ENCODE measurements around the gene FIZ1.
"Not testable (repeated sequence)": the region's sequence is repeated elsewhere in the genome, so short reads cannot be mapped to it uniquely, and the experiment has no call there.

Gene FIZ1

DNA sequence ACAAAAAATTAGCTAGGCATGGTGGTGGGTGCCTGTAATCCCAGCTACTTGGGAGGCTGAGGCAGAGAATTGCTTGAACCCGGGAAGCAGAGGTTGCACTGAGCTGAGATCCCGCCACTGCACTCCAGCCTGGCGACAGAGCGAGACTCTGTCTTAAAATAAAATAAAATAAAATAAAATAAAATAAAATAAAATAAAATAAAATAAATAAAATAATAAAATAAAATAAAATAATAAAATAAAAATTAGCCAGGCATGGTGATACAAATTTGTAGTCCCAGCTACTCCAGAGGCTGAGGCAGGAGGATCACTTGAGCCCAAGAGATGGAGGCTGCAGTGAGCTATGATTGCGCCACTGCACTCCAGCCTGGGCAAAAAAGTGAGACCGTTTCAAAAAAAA lies 25.4 kb downstream of the FIZ1 start:
- DNase-seq (ENCODE audit: low spot score) = not testable (repeated sequence)

DNA sequence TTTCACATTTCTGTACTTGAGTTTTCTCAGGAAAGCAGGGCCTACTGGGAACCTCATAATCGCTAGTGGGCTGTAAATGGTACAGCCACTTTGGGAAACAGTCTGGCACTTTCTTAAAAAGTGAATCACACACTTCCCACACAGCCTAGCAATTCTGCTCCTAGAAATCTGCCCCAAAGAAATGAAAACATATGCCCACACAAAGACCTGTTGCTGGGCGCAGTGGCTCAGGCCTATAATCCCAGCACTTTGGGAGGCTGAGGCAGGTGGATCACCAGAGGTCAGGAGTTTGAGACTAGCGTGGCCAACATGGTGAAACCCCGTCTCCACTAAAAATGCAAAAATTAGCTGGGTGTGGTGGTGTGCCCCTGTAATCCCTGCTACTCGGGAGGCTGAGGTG lies 29.8 kb downstream of the FIZ1 start:
- not testable (repeated sequence) for DNase-seq (ENCODE audit: low spot score)

DNA sequence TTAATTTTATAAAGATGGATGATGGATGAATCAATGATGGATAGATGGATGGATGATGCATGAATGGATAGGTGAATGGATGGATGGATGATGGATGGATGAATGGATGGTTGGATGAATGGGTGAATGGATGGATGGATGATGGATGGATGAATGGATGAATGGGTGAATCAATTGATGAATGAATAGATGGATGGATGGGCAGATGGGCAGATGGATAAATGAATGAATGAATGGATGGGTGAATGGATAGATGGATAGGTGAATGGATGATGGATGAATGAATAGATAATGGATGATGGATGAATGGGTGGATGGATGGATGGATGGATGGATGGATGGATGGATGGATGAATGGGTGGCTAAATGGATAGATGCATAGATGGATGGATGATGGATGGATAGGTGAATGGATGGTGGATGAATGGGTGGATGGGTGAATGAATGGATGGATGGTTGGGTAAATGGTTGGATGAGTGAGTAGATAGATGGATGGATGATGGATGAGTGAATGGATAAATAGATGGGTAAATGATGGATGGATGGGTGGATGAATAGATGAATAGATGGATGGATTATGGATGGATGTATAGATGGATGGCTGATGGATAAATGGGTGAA lies 31.5 kb downstream of the FIZ1 start:
- DNase-seq (ENCODE audit: low spot score) = no peak

DNA sequence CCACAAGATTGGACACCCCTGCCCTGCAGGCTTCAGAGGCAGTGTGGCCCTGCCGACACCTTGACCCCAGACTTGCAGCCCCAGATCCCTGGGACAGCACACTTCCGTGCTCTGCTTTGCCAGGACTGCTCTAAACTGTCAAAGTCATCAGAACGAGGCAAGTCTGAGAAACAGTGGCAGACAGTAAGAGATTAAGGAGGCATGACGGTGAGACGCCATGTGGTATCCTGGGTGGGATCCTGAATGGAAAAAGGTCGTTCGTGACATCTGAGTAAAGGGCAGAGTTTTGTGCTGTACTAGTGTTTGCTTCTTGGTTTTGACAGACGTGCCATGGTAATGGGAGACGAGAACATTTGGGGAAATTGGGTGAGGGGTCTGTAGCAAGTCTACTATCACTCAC lies 32.5 kb downstream of the FIZ1 start:
- DNase-seq (ENCODE audit: low spot score) = no peak

DNA sequence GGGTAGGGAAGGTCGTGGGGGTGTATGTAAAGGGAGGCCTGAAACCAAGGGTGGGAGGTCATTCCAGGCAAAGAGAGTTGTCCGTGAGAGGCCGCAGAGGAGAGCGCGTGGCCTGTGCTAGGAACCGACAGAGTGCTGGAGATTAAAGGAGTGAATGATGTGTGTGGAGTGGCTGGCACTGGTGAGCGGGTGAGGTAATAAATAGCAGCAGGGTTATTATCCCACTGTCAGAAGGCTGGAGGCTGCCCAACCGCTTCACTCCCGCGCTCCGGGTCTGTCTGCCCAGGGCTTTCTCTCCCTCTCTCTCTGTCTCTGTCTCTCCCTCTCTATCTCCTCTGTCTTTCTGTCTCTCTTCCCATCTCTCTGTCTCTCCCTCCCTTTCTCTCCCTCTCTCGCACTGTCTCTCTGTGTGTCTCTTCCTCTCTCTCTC lies 36.0 kb downstream of the FIZ1 start:
- no peak for DNase-seq (ENCODE audit: low spot score)

DNA sequence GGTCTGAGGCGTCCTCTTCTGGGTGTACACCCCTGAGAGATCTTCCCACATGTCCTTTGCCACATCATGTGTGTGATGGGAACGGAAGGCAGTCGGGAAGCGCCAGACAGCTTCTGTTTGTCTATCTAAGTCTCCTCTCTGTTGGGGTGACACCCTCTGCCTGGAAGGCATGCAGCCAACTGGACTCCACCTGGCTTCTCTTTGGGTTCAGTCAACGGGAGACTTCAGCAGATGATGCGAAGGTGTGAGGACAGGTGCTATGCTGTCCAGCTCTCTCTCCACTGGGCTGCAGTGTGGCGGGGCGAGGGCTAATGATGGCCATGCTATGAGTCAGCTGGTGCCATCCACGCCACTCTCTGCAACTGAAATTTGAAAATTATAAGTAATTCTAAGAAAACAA lies 39.6 kb downstream of the FIZ1 start:
- no peak for DNase-seq (ENCODE audit: low spot score)

DNA sequence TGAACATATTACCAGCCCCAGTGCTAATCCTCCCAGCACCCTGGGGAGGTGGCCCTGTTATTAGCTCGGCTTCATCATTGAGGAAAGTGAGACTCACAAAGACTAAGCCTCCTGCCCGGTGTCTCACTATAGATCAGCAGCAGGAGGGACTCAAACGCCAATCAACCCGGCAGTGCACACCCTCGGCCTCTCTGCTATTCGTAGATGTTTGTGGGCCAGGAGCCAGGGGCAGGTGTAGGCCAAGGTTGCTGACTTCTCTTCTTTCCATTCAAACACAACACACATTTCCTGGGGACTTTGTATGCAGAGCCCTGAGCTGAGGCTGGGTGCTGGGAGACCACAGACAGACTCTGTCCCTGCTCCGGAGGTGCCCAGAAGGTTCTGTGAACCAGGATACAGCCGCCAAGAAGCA lies 44.6 kb downstream of the FIZ1 start:
- no peak for DNase-seq (ENCODE audit: low spot score)

DNA sequence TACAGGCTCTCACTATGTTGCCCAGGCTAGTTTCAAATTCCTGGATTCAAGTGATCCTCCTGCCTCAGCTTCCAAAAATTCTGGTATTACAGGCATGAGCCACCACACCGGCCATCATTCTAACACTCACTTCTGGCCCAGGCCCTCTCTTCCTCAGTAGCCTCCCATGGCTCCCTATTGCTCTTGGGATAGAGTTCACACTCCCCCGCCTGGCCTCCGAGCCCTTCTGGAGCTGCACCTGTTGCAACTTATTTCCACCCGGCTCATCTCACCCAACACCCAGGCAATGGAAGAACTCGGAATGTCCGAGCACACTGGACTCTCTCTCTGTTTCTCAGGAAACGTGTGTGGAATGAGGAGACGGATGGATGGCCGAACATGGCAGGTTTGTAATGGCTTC lies 45.0 kb downstream of the FIZ1 start:
- no peak for DNase-seq (ENCODE audit: low spot score)

DNA sequence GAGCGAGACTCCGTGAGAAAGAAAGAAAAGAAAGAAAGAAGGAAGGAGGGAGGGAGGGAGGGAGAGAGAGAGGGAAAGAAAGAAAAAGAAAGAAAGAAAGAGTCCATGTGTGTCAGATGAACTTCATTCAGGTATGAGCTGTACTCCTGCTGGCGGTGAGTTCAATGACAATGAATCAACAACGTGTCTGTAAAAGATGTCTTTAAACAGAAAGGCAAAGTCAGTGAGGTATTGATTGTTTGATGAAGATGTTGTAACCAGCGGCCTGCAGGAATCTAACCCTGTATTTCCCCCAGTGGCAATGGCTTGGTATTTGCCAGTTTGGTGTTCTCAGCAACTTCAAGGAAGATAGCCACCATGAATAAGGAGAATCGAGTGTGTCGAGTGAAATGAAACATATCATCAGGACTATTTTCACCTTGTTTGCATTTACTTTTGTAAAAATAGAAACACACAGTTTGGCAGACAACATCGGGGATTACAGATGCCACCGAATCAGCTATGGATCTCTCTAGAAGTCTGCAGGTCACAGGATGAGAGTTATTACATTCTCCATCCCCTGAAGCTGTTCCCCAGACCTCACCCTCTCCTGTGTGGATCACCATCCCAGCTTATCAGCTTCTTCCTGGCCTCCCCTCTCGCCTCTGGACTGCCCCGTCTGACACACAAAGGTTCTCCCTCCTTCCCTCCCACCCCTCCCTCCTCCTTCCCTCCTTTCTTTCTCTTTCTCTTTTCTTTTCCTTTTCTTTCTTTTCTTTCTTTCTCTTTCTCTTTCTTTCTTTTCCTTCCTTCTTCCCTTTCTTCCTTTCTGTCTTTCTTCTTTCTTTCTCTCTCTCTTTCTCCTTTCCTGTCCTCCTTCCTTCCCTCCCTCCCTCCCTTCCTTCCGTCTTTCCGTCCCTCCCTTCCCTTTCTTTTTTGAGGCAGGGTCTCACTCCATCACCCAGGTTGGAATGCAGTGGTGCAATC lies 45.8 kb downstream of the FIZ1 start:
- DNase-seq (ENCODE audit: low spot score) = no peak

DNA sequence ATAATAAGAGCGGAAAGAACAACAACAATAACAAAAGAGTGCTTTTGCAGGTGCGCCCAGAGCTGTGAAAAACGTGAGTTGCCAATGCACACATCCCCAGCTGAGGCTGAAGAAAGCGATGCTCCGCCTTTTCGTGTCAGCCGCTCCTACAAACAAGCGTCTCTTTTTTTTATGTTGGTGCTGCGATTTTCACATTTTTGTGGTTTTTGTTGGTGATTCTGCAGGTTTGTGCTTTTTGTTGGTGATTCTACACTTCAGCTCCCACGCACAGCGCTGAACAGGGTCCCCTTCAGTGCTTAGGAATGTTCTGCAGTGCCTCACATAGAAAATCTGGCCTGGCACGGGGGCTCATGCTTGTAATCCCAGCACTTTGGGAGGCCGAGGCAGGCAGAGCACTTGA lies 46.7 kb downstream of the FIZ1 start:
- no peak for DNase-seq (ENCODE audit: low spot score)

DNA sequence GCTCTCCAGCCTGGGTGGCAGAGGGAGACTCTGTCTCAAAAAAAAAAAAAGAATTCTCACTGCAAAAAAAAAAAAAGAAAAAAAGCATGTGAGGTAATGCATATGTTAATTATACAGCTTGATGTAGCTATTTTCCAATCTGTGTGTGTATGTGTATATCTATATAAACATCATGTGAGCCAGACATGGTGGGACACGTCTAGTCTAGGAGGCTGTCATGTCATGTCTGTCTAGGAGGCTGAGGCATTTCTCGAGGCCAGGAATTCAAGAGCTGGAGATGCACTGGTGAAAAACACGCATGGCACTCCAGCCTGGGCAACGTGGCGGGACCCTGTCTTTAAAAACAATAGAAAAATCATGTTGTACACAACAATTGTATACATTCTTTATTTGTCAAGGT lies 47.1 kb downstream of the FIZ1 start:
- no peak for DNase-seq (ENCODE audit: low spot score)

DNA sequence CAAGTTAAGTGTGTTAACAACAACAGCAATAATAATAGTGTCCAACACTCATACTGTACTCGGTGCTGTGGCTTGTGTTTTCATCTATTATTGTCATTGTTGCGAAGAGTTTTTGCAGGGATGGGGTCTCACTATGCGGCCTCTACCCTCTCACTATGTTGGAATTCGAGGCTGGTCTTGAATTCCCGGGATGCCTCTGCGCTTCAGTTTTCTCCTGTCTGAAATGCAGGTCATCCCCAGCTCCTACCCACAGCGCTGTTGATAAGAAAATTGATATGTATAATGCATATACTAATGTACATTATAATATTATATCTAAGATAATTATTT lies 49.0 kb downstream of the FIZ1 start:
- DNase-seq (ENCODE audit: low spot score) = no peak

DNA sequence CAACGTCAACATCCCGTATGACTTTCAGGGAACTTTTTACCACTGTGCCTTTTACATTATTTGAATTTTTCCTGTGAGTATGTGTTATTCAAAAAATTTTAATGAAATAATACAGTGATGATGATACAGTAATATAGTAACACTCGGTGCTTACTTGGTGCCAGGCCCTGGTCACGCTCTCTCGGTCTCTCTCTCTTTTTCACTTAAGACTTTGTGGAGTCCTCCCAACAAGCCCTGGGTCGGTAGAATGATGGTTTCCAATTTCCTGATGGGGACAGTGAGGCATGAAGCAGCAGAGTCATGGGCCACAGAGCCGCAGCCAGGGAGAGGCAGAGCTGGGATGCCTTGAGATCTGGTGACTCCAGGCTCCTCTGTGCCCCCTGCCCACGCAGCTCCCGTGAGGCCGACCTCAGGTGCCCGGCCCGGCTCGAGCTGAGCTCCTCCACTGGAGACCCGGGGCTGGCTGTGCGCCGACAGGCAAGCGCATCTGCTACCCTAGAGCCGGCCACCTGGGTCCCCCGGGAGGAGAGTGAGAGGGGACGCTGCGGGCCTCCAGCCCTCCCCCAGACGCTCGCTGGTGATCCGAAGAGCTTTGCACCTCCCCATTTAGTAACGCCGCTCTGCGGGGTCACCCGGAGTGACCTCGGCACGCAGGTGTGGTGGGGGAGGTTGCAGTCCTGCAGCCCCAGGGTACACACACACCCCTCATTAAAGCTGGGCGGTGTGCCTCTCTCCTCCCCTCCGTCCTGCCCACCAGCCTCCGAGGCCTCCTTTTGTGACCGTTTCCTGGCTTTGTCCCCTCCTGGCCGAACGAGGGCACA lies 49.6 kb downstream of the FIZ1 start:
- DNase-seq (ENCODE audit: low spot score) = no peak

DNA sequence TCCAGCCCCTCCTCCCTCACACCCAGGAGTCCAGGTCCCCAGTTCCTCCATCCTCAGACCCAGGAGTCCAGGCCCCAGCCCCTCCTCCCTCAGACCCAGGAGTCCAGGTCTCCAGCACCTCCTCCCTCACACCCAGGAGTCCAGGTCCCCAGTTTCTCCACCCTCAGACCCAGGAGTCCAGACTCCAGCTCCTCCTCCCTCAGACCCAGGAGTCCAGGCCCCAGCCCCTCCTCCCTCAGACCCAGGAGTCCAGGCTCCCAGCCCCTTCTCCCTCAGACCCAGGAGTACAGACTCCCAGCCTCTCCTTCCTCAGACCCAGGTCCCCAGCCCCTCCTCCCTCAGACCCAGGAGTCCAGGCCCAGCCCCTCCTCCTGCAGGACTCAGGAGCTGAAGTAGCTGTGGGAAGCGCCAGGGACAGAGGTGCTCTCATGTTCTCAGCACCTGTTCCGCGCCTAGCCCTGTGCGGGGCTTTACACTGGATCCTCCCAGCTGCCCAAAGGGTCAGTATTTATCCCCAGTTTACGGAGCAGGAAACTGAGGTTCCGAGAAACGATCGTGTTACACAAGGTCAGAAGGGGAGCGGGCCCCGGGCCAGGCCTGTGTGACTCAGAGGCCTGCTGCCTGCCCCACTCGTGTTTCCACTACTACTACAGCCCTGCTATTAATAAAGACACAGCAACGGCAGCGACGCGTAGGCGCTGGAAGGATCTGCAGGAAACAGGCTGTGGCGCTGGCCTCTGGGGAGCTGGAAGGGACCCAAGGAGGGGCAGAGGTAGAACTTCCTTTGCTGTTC lies 52.3 kb downstream of the FIZ1 start:
- peak; percentile 3 for DNase-seq (ENCODE audit: low spot score)

DNA sequence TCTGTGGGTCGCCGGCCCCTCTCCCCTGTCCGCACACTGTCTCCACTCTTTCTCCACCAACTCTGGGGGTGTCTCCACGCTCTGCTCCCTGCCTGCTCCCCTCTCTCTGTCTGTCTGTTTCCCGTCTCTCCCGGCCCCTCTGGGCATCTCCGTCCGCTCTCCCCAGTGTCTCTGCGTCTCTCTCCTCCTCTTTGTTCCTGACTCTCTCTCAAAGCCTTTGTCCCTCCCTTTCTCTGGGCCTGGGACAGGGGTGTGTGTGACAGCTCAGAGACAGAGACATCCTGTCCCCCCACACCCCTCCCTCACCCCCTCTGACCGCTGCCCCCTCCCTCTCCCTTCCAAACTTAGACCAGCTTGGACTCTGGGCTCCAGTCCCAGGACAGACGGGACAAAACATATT lies 53.3 kb downstream of the FIZ1 start:
- DNase-seq (ENCODE audit: low spot score) = no peak

DNA sequence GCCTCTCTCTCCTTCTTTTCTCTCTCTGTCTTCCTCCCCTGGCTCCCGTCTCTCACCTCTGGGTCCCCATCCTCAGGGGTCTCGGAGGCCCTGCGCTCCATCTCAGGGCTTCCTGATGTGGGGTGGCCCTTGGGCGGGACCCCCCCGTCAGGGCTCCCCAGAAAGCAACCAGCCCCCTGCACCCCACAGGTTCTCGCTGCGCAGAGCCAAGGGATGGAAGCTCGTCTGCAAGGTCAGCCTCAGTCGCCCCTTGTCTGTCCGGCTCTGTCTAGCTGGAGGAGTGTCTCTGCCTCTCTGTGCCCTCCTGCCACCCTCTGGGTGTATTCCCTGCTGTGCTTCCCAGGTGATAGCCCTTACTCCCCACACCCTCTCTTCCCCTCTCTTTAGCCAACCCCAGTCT lies 53.9 kb downstream of the FIZ1 start, which contains the start of gene SBK3:
Gene SBK3, minus strand, starts transcription at position 101 of the 400 bp plus-strand sequence. Its CDS starts 0 bp downstream, at position 101.
- no peak for DNase-seq (ENCODE audit: low spot score)

DNA sequence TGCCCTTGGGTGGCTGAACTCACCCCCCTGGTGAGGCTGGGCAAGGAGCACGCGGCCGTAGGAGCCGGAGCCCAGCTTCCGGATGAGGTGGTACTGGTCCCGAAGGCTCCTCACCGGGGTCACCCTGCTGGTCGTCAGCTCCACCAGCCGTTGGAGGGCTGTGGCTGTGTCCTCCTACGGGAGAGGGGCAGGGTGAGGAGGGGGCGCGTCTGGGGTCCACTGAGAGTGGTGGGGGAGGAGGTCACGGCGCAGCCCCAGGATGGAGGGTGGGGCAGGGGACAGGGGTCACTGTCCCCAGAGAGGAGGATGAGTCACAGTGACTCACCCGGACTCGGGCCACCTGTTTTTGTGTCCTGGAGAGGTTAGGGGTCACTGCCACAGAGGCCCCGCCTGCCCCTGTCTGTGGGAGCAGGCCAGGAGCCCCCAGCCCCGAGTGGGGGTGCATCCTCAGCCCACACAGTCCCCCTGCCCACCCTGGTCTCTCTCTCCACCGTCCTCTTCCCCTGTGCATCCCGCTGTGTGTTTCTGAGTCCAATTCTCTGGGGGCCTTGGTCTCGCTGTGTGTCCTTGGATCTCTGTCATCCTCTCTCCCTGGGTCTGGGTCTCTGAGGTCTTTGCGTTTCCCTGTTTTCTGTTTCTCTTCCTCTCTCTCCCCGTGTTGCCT lies 54.4 kb downstream of the FIZ1 start:
- DNase-seq (ENCODE audit: low spot score) = no peak

DNA sequence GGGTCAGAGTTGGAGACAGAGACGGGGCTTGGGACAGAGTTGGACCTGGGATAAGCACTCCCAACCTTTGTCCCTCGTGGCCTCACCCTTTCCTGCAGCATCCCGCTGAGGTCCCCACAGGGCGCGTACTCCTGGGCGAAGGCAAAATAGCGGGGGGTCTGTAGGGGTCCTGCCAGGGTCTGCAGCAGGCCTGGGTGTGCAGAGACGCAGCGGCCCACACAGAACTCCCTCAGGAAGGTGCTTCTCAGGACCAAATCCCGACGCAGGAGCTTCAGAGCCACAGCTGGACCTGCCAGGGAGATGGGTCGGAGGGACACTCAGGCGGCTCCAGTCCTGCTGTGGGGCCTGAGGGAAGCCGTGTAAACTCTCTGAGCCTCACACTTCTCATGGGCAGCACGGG lies 55.3 kb downstream of the FIZ1 start:
- no peak for DNase-seq (ENCODE audit: low spot score)

DNA sequence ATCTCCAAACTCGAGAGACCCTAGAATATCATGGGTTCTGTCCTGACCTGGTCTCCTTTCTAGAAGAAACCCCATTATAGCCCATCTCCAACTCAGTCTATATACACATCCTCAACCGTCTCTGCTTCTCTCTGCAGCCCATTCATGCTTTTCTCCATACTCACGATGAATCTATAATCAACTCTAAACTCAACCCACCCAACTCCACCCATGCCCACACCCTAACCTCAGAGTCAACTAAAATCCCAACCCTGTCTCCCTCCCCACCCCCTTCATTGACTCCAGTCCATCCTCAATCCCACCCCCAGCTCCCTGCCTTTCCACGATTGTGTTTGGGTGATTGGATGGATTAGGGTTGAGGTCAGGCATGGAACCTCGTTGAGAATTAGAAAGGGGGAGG lies 55.8 kb downstream of the FIZ1 start:
- DNase-seq (ENCODE audit: low spot score) = no peak

DNA sequence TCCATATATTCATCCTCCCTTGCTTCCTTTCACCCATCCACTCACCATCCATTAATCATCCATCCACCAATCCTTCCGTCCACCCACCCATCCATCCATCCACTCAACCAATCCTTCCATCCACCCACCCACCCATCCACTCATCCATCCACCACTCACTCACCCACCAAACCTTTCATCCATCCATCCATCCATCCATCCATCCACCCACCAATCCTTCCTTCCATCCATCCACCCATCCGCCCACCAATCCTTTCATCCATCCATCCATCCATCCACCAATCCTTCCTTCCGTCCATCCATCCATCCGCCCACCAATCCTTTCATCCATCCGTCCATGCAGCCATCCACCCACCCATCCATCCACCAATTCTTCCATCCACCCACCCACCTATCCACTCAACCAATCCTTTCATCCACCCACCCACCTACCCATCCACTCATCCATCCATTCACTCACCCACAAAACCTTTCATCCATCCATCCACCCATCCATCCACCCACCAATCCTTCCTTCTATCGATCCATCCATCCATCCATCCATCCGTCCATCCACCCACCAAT lies 56.9 kb downstream of the FIZ1 start:
- no peak for DNase-seq (ENCODE audit: low spot score)
